ENCODE results near the gene MACROD2.

DNA sequence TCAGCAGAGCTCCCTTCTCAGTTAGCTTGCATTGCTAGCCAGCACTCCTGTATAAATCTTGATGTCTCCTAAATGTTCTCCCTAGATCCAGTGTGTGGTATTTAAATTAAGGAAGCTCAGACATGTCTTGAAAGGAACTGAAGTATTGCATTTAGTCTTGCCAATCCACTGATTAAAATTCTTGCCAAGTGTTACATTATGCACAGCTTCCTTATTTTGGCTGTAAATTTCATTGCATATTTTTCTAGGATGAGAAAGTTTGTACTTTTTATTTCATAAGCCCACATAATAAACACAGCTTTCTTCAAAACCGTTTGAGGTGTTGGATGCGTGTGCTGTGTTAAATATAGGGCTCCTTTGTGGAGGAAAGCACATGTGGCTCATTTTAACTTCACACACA lies 671.9 kb downstream of the MACROD2 start:
- TF ChIP-seq, protein P1, sequence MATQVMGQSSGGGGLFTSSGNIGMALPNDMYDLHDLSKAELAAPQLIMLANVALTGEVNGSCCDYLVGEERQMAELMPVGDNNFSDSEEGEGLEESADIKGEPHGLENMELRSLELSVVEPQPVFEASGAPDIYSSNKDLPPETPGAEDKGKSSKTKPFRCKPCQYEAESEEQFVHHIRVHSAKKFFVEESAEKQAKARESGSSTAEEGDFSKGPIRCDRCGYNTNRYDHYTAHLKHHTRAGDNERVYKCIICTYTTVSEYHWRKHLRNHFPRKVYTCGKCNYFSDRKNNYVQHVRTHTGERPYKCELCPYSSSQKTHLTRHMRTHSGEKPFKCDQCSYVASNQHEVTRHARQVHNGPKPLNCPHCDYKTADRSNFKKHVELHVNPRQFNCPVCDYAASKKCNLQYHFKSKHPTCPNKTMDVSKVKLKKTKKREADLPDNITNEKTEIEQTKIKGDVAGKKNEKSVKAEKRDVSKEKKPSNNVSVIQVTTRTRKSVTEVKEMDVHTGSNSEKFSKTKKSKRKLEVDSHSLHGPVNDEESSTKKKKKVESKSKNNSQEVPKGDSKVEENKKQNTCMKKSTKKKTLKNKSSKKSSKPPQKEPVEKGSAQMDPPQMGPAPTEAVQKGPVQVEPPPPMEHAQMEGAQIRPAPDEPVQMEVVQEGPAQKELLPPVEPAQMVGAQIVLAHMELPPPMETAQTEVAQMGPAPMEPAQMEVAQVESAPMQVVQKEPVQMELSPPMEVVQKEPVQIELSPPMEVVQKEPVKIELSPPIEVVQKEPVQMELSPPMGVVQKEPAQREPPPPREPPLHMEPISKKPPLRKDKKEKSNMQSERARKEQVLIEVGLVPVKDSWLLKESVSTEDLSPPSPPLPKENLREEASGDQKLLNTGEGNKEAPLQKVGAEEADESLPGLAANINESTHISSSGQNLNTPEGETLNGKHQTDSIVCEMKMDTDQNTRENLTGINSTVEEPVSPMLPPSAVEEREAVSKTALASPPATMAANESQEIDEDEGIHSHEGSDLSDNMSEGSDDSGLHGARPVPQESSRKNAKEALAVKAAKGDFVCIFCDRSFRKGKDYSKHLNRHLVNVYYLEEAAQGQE (IDR thresholded peaks at IDR 0.05; ENCODE audit: insufficient read depth in 1 of 2, low read depth in 2 of 2, low read length in 2 of 2) = no peak
- TF ChIP-seq TAF1 (IDR thresholded peaks at IDR 0.05; ENCODE audit: borderline replicate concordance, insufficient read depth, low read length) (no peak), POLR2AphosphoS5 (IDR thresholded peaks at IDR 0.05; ENCODE audit: low read depth, low read length) (no peak)
